ENCODE results near the gene PCSK4. TPM values are rescaled to one million over a fixed set of nuclear protein-coding genes. Genes with fewer than 3 reads are reported as not detected.
"Not testable (repeated sequence)": the region's sequence is repeated elsewhere in the genome, so short reads cannot be mapped to it uniquely, and the experiment has no call there.

PCSK4 gene
- total RNA-seq (0.84 TPM), polyA plus RNA-seq (ENCODE audit: insufficient read depth in 1 of 8, insufficient read length in 8 of 8, low replicate concordance in 1 of 8) (1 to 10 TPM in 4 of 8 donors, under 1 TPM in 4; 0.76 to 3.1 (median 1.2) TPM)
- long read RNA-seq, donor 1: 0 reads
- long read RNA-seq, donor 2: 0 reads
- long read RNA-seq, donor 3: 0 reads
- long read RNA-seq, donor 4: 0 reads
- long read RNA-seq, donor 5: 0 reads
- long read RNA-seq, donor 6: 0 reads
- long read RNA-seq, donor 7: 0 reads
- long read RNA-seq, donor 8: 0 reads
- long read RNA-seq, donor 9: 0 reads
- long read RNA-seq, donor 10: 0 reads
- long read RNA-seq, donor 11: 0 reads

GRCh38 chr19:1490311-1491113 is at the start of gene PCSK4:
Gene PCSK4, minus strand, starts transcription at chr19:1490350. Its CDS starts 4 bp downstream, at chr19:1490346.
- under 1% methylated on average over 72 of the region's 74 CpGs for WGBS (ENCODE audit: insufficient coverage)
- Histone ChIP-seq H3K36me3 (ENCODE audit: control insufficient read depth, insufficient read depth, low read length) (no peaks in the 10 kb centered on the region), H3K4me1 (ENCODE audit: control insufficient read depth, insufficient read depth, low read length) (peaks cover 20% of the 10 kb centered on the region), H3K27me3 (ENCODE audit: control insufficient read depth, insufficient read depth, low read length) (peaks cover 33% of the 10 kb centered on the region), H3K9me3 (replicated peaks; ENCODE audit: control insufficient read depth, low read depth, low read length) (no peaks in the 10 kb centered on the region), H3K4me3 (ENCODE audit: low read length) (peak within 1 kb of the TSS; percentile 59), H3K27ac (ENCODE audit: low read length) (peak within 1 kb of the TSS; percentile 87)
- peak; percentile 99 for DNase-seq

- peaks cover 13% of the 10 kb centered on the region for H3K4me1 ChIP-seq (ENCODE audit: control insufficient read depth, insufficient read depth, low read length)
- H3K27ac ChIP-seq (ENCODE audit: low read length); H3K9me3 ChIP-seq (replicated peaks; ENCODE audit: control insufficient read depth, low read depth, low read length); H3K4me3 ChIP-seq (ENCODE audit: low read length); H3K36me3 ChIP-seq (ENCODE audit: control insufficient read depth, insufficient read depth, low read length); DNase-seq: not testable (repeated sequence)
- WGBS (ENCODE audit: insufficient coverage): no CpG with 5 or more reads among the region's 11 CpGs
- H3K27me3 ChIP-seq (ENCODE audit: control insufficient read depth, insufficient read depth, low read length): peaks cover 14% of the 10 kb centered on the region
These were observed 49.6 kb upstream of the PCSK4 start for GRCh38 chr19:1539749-1540148.

GRCh38 chr19:1538978-1539377 is 48.8 kb upstream of the PCSK4 start:
- peak; percentile 29 for DNase-seq
- Histone ChIP-seq H3K4me3 (ENCODE audit: low read length) (no peak overlapping the region), H3K27ac (ENCODE audit: low read length) (no peak overlapping the region), H3K27me3 (ENCODE audit: control insufficient read depth, insufficient read depth, low read length) (peaks cover 14% of the 10 kb centered on the region), H3K4me1 (ENCODE audit: control insufficient read depth, insufficient read depth, low read length) (peaks cover 13% of the 10 kb centered on the region), H3K9me3 (replicated peaks; ENCODE audit: control insufficient read depth, low read depth, low read length) (no peaks in the 10 kb centered on the region), H3K36me3 (ENCODE audit: control insufficient read depth, insufficient read depth, low read length) (no peaks in the 10 kb centered on the region)
- 30% methylated on average over 4 of the region's 15 CpGs for WGBS (ENCODE audit: insufficient coverage)

- not testable (repeated sequence) for H3K36me3 ChIP-seq (ENCODE audit: control insufficient read depth, insufficient read depth, low read length); DNase-seq; H3K9me3 ChIP-seq (replicated peaks; ENCODE audit: control insufficient read depth, low read depth, low read length); H3K27ac ChIP-seq (ENCODE audit: low read length); H3K4me3 ChIP-seq (ENCODE audit: low read length)
- Histone ChIP-seq H3K4me1 (ENCODE audit: control insufficient read depth, insufficient read depth, low read length) (peaks cover 11% of the 10 kb centered on the region), H3K27me3 (ENCODE audit: control insufficient read depth, insufficient read depth, low read length) (peaks cover 16% of the 10 kb centered on the region)
- 93% methylated on average over 5 of the region's 7 CpGs for WGBS (ENCODE audit: insufficient coverage)
These were observed 45.5 kb upstream of the PCSK4 start for GRCh38 chr19:1535699-1536098.

- peaks cover 5% of the 10 kb centered on the region for H3K4me1 ChIP-seq (ENCODE audit: control insufficient read depth, insufficient read depth, low read length)
- H3K36me3 ChIP-seq (ENCODE audit: control insufficient read depth, insufficient read depth, low read length): no peaks in the 10 kb centered on the region
- H3K9me3 ChIP-seq (replicated peaks; ENCODE audit: control insufficient read depth, low read depth, low read length): no peaks in the 10 kb centered on the region
- H3K27me3 ChIP-seq (ENCODE audit: control insufficient read depth, insufficient read depth, low read length): peaks cover 16% of the 10 kb centered on the region
- no peak for DNase-seq
- no peak overlapping the region for H3K27ac ChIP-seq (ENCODE audit: low read length)
- no peak overlapping the region for H3K4me3 ChIP-seq (ENCODE audit: low read length)
- WGBS (ENCODE audit: insufficient coverage): 86% methylated on average over 14 of the region's 14 CpGs
These were observed 44.8 kb upstream of the PCSK4 start for GRCh38 chr19:1534972-1535371.

- Histone ChIP-seq H3K27me3 (ENCODE audit: control insufficient read depth, insufficient read depth, low read length) (peaks cover 17% of the 10 kb centered on the region), H3K36me3 (ENCODE audit: control insufficient read depth, insufficient read depth, low read length) (no peaks in the 10 kb centered on the region)
- WGBS (ENCODE audit: insufficient coverage): 80% methylated on average over 8 of the region's 23 CpGs
These were observed 43.5 kb upstream of the PCSK4 start for GRCh38 chr19:1533510-1534150.

GRCh38 chr19:1532003-1532402 is 41.9 kb upstream of the PCSK4 start:
- no peaks in the 10 kb centered on the region for H3K9me3 ChIP-seq (replicated peaks; ENCODE audit: control insufficient read depth, low read depth, low read length)
- peaks cover 17% of the 10 kb centered on the region for H3K27me3 ChIP-seq (ENCODE audit: control insufficient read depth, insufficient read depth, low read length)
- 71% methylated on average over 2 of the region's 9 CpGs for WGBS (ENCODE audit: insufficient coverage)
- no peaks in the 10 kb centered on the region for H3K4me1 ChIP-seq (ENCODE audit: control insufficient read depth, insufficient read depth, low read length)
- H3K27ac ChIP-seq (ENCODE audit: low read length): no peak overlapping the region
- H3K36me3 ChIP-seq (ENCODE audit: control insufficient read depth, insufficient read depth, low read length): no peaks in the 10 kb centered on the region
- DNase-seq: no peak
- no peak overlapping the region for H3K4me3 ChIP-seq (ENCODE audit: low read length)

More at GRCh38 chr19:1533510-1534150, 43.5 kb upstream of the PCSK4 start:
- Histone ChIP-seq H3K4me1 (ENCODE audit: control insufficient read depth, insufficient read depth, low read length) (peaks cover 1% of the 10 kb centered on the region), H3K4me3 (ENCODE audit: low read length) (no peak overlapping the region), H3K27ac (ENCODE audit: low read length) (no peak overlapping the region), H3K9me3 (replicated peaks; ENCODE audit: control insufficient read depth, low read depth, low read length) (no peaks in the 10 kb centered on the region)
- DNase-seq: no peak

- H3K27me3 ChIP-seq (ENCODE audit: control insufficient read depth, insufficient read depth, low read length): peaks cover 19% of the 10 kb centered on the region
- H3K4me3 ChIP-seq (ENCODE audit: low read length): no peak overlapping the region
- H3K4me1 ChIP-seq (ENCODE audit: control insufficient read depth, insufficient read depth, low read length): no peaks in the 10 kb centered on the region
- no peaks in the 10 kb centered on the region for H3K36me3 ChIP-seq (ENCODE audit: control insufficient read depth, insufficient read depth, low read length)
- 82% methylated on average over 11 of the region's 11 CpGs for WGBS (ENCODE audit: insufficient coverage)
- H3K9me3 ChIP-seq (replicated peaks; ENCODE audit: control insufficient read depth, low read depth, low read length): no peaks in the 10 kb centered on the region
- H3K27ac ChIP-seq (ENCODE audit: low read length): no peak overlapping the region
- no peak for DNase-seq
These were observed 41.4 kb upstream of the PCSK4 start for GRCh38 chr19:1531587-1531986.

GRCh38 chr19:1530856-1531255 is 40.7 kb upstream of the PCSK4 start:
- H3K4me1 ChIP-seq (ENCODE audit: control insufficient read depth, insufficient read depth, low read length); DNase-seq; H3K36me3 ChIP-seq (ENCODE audit: control insufficient read depth, insufficient read depth, low read length); H3K4me3 ChIP-seq (ENCODE audit: low read length); H3K9me3 ChIP-seq (replicated peaks; ENCODE audit: control insufficient read depth, low read depth, low read length); H3K27ac ChIP-seq (ENCODE audit: low read length): not testable (repeated sequence)
- H3K27me3 ChIP-seq (ENCODE audit: control insufficient read depth, insufficient read depth, low read length): peaks cover 25% of the 10 kb centered on the region
- WGBS (ENCODE audit: insufficient coverage): 96% methylated on average over 10 of the region's 11 CpGs

GRCh38 chr19:1529430-1529816 is 39.3 kb upstream of the PCSK4 start:
- no peak for DNase-seq
- H3K4me1 ChIP-seq (ENCODE audit: control insufficient read depth, insufficient read depth, low read length): peaks cover under 1% of the 10 kb centered on the region
- H3K36me3 ChIP-seq (ENCODE audit: control insufficient read depth, insufficient read depth, low read length): no peaks in the 10 kb centered on the region
- no peak overlapping the region for H3K4me3 ChIP-seq (ENCODE audit: low read length)
- H3K27ac ChIP-seq (ENCODE audit: low read length): no peak overlapping the region
- 76% methylated on average over 13 of the region's 16 CpGs for WGBS (ENCODE audit: insufficient coverage)
- H3K9me3 ChIP-seq (replicated peaks; ENCODE audit: control insufficient read depth, low read depth, low read length): no peaks in the 10 kb centered on the region
- peaks cover 37% of the 10 kb centered on the region for H3K27me3 ChIP-seq (ENCODE audit: control insufficient read depth, insufficient read depth, low read length)
